ENCODE data around the gene C7orf25.
A peak's percentile ranks its signal among the peaks of the same experiment; 100 is the strongest.

The C7orf25 gene

DNA sequence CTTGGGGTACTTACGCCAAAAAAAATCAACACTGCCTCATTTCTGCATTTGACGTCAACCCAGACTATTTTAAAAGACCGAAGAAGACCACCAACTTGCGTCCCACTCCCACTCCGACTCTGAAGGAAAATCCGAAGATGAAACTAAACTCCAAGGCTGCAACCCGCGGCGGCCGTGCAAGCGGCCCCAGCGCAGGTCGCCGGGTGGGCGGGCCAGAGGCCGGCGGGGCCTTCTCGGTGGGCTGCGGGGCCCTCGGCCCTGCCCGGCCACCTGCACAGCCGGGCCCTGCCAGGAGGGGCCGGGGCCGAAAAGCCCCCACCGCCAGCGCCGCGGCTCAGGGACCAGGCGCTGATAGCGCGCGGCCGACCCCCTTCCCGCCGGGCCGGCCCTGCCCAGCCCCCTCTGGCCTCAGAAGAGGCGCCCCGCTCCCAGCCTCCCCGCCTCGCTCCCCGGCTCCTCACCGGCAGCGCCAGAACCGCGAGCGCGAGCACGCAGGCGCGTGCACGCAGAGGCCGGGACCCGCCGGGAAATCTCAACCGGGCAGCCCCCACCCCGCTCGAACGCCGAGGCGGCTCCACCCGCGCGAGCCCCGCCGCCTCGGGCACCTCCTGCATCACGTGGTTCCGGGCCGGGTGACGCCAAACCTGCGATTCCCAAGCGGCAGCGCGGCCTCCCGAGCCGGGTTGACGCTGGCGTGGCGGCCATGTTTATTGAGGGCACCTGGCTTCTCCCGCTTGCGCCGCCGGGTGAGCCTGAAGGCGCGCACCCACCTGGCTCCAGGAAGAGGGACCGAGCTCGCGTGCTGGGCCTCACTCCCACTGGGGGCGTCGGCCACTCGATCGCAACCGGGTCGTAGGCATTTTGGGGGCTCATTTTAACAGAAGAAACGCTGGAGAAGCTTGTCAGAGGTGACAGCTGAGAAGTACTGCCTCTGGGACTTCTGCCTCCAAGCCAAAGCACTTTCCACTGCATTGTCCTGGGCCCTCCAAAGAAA is at the start of gene C7orf25:
TSS of gene C7orf25 (minus strand) at position 617 of the 994 bp plus-strand sequence. CDS start 1,170 bp downstream, outside the sequence.
- peak; percentile 81 for DNase-seq (ENCODE audit: low read depth)

GRCh38 chr7:42961170-42961569 is 49.3 kb upstream of the C7orf25 start:
- no peak for DNase-seq (ENCODE audit: low read depth)

DNA sequence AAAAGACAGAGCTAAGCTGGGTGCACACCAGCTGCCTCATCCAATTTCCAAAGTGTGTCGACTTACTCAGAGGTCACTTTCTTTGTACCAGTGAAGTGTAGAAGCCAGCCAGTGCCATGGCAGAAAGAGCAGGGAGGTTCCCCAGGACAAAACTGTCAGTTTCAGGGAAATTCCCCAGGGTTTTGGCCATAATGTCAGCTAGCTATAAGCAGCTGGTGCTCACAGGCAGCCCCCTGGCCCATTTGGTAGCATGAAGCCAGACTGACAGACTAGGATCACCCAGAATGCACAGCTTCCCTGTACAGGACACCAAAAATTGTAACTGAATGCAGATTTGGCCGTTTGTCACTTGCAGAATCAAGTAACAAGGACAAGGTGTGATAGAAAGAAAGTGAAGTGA is 48.9 kb upstream of the C7orf25 start:
- DNase-seq (ENCODE audit: low read depth), result no peak

DNA sequence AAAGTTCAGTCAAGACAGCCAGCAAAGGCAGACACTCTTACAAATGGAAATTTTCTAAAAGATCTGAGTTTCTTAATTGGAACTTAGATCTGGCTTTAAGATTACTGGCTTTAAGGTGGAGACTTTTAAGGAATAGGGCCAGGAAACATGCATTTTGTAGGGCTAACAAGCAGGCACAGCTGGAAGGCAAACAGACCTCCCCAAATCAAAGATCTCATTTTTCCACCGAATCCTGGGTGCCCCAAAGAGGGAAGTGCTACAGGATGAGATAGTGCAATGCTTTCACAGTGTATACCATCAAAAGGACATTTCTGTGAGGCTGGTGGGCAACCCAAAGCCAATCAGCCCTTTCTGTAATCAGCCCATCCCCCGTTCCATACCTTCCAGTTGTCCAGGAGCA is 47.7 kb upstream of the C7orf25 start:
- no peak for DNase-seq (ENCODE audit: low read depth)

GRCh38 chr7:42956062-42956461 is 44.2 kb upstream of the C7orf25 start:
- DNase-seq (ENCODE audit: low read depth), result no peak

- DNase-seq (ENCODE audit: low read depth), result no peak
Observed at GRCh38 chr7:42953994-42954393, 42.1 kb upstream of the C7orf25 start.

DNA sequence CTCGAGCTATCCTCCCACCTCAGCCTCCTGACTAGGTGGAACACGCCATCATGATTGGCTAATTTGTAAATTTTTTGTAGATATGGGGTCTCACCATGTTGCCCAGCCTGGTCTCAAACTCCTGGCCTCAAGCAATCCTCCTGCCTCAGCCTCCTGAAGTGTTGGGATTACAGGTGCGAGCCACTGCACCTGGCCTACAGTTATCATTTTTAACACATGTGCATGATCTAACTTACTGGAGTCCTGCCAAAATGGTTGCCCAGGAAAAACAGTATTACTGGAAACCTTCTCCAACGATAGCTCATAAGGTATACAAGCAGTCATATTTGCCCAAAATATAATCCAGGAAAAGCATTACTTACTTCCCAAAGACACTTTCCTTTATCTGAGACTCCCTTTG is 40.5 kb upstream of the C7orf25 start:
- DNase-seq (ENCODE audit: low read depth), result no peak

DNA sequence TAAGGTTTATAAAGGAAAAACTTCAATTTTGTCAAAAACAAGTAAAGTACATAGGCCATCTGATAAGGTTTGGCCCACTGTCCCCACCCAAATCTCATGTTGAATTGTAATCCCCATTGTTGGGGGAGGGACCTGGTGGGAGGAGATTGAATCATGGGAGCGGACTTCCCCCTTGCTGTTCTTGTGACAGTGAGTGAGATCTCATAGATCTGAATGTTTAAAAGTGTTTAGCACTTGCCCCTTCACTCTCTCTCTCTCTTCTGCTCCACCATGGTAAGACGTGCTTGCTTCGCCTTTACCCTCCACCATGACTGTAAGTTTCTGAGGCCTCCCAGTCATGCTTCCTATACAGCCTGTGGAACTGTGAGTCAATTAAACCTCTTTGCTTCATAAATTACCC is 38.5 kb upstream of the C7orf25 start:
- DNase-seq (ENCODE audit: low read depth), result no peak

GRCh38 chr7:42947521-42947920 is 35.7 kb upstream of the C7orf25 start:
- no peak for DNase-seq (ENCODE audit: low read depth)

DNA sequence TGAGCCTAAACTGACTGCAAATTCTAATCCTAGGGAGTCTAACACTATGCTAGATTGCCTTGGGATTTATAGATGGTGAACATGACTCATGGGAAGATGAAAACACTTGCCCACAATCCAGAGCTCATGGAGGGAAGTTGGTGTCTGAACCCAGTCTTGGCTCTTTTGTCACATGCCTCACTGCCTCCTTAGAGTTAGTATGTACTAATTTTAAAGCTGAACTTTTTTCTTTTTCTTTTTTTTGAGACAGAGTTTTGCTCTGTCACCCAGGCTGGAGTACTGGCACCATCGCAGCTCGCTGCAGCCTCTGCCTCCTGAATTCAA is 34.7 kb upstream of the C7orf25 start:
- no peak for DNase-seq (ENCODE audit: low read depth)

DNA sequence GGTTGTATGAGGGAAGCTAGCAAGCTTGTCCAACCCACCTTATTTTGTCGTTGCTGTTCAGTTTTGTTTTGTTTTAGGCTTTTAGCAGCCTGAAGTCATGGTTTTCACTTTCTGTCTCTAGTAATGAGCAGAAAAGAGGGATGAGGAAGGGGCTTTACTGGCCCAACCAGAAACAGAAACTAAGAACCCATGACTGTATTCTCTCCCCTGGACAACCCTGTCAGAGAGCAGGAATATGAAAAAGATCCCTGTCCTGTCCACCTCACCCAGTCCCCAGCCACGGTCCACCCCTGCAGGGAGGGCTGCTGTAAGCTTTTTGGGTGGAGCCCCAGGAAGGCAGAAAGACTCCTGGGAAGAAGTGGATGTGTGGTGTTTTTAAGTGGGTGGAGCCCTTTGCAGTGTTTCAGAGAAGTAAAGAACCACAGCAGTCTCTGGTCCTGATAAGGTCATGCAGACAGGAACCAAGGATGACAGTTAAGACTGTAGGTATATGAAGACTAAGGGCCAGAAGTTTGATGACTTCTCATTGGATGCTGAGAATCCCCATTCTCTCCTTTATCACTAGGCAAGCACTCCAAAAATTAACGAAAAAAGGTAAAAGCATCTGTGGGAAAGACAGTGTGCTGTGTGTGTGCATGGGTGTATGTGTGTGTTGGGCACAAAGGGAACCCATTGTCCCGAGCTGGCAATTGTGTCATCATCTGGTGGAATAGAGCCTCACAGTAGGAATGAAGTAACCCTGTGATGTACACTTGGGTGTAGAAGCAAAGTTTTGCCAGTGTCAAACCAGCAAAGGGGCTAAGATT is 34.2 kb upstream of the C7orf25 start:
- DNase-seq (ENCODE audit: low read depth), result no peak

- DNase-seq (ENCODE audit: low read depth), result no peak
Observed at GRCh38 chr7:42940985-42941847, 29.3 kb upstream of the C7orf25 start.

DNA sequence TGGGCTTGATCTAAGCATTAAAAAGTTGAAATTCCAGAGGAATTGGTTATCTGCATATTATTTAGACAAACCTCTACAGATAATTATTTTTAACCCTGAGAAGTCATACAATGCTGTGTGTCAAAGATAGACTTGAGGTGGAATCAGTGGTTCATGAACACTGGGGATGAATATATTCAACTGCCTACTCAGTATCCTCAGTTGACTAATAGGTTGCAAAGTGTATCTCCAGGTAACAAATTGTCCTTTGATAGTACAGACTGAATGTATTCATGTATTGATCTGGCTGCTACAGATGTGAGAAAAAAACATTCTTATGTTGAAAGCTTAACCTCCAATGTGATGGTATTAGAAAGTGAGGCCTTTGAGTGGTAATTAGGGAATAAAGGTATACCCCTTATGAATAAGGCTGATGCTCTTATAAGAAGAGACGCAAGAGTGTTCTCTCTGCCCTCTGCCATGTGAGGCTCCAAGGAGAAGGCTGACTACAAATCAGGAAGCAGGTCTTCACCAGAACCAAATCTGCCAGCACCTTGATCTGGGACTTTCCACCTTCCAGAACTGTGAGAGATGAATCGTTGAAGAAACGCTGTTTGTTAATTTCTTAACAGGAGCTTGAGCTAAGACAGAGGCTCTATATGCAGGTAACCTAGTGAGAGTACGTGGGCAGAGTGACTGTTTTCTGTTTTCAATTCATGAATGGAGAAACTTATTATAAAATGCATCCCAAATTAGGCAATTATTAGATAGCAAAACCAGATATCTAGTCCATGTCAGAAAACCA is 27.8 kb upstream of the C7orf25 start:
- DNase-seq (ENCODE audit: low read depth), result no peak

DNA sequence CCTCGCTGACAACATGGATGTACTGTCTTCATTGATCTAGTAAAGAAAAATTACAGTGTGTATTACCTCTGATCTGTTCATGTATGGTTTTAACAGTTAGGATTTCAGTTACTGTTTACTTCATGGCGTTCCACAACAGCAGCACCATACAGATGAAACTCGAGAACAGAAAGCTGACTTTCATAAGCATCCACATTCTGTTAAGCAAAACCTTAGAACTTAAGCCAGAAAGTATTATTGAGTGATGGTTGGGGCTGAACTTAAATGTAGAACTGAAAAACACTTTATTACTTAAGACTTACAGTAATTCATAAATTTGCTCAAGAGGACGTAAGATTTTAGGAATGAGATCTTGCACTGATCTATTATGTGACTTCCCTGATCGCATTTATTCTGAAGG is 24.0 kb upstream of the C7orf25 start:
- no peak for DNase-seq (ENCODE audit: low read depth)

DNA sequence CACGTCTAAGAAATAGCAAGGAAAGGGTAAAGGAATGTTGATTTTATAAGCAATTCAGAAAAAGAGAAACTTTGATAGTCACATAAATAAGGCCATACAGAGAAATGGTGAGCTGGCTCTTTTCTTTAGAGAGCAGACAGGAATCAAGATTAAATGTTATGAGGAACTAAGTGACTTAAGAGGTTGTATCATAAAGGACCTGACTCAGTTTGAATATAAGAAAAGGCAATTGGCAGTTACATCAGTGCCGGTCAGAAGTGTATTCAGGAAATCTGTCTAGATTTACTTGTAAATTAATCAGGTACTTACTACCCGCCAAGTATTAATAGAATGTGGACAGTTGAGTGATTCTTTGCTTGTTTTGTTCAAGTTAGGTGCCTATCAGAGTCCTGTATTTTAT is 22.4 kb upstream of the C7orf25 start:
- no peak for DNase-seq (ENCODE audit: low read depth)

- DNase-seq (ENCODE audit: low read depth), result peak; percentile 64
Observed at GRCh38 chr7:42932811-42933591, 21.1 kb upstream of the C7orf25 start.

DNA sequence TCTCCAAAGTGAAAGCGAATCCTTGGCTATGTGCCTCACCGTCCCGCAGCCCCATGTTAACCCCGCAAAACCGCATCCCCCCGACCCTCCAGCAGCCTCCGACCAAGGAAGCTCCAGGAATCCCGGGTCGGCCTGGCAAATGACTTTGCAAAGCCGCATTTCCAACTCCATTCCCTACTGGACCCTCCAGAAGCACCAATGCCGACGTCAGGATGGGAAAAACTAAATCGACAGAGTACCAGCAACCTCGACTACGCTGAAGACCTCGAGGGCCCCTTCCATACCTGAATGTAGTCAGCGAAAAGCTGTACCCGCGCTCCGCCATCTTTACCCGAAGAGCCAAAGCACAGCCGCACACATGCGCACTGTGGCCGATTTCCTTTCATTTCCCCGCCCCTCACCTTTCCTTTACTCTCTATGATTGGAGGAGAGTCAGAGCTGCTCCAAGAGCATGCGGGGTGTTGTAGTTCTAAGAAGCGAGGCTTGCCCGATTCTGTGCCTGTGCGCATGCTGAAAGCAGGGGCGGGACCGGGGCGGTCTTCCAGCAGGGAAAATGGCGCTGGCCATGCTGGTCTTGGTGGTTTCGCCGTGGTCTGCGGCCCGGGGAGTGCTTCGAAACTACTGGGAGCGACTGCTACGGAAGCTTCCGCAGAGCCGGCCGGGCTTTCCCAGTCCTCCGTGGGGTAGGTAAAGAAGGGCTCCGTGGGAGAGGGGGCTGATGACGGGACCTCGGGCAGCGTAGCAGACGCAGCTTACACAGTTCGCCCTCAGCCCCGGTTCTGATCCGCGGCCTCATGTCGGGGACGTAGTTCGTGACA is 20.2 kb upstream of the C7orf25 start, which contains the start of the genes MRPL32 and PSMA2:
TSS of gene MRPL32 (plus strand) at position 543 of the 818 bp plus-strand sequence. CDS start at position 554, 11 bp downstream.
TSS of gene PSMA2 (minus strand) at position 341 of the 818 bp plus-strand sequence. CDS start at position 325, 16 bp downstream.
- peak; percentile 98 for DNase-seq (ENCODE audit: low read depth)

- no peak for DNase-seq (ENCODE audit: low read depth)
Observed at GRCh38 chr7:42931447-42931833, 19.6 kb upstream of the C7orf25 start.

DNA sequence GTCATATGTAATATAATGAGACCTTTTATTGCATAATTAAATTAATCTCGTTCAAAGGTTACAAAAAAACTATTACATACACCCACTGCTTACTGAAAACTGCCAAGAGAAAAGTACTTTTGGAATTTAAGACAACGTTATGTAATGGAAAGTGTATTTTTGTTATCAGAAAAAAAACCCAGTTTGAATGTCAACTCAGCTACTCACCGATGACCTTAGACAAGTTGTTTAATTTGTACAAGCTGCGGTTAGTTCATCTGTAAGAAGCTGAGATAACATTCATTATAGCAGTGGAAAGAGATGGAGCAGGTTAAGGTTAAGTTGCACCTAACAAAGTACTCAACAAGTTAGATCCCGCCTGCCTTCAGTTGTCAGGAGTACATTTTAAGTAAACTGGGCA is 19.0 kb upstream of the C7orf25 start:
- DNase-seq (ENCODE audit: low read depth), result no peak

Data from stromal cell of bone marrow (primary cell).